ENCODE measurements around the gene SPIC.

SPIC gene

DNA sequence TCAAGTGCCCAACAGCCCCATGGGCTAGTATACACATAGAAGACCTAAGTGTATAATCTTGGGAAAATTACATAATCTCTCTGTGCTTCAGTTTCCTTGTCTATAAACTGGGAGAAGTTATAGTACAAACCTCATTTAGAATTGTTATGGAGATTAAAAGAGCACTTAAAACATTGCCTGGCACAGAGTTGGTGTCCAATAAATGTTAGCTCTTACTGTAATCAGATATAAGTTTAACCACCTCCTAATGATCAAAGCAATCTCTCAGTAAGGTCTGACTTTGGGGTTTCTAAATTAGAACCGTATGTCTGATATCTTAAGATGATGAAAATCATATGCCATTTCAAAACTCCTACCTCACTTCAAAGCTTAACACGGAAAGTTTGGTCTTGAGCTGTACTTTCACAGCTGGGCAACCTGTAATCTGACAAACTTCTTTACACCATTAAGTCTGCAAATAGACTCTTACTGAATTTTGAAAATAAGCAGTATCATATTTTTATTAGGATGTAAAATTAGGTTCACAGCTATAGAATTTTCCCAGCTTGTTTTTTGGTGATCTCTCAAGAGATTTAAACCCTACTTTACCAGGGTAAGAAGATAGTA lies 61.0 kb downstream of the SPIC start:
- no peak for DNase-seq (ENCODE audit: low read depth)

All from GM04504 (cell line).